NCI-H2227 treated with DMSO at 0.1 percent for 48 hours (cell line): ENCODE measurements around the gene NIPA2.

Experiments used
- DNase-seq: peaks from one replicate; lab custom pipeline; 2025; lab: John Stamatoyannopoulos, UW

NIPA2 gene

GRCh38 chr15:22839046-22839695 is 705 bp downstream of the NIPA2 start:
- DNase-seq, result peak; percentile 2

- no peak for DNase-seq
Measured at GRCh38 chr15:22844421-22845288, 6.2 kb downstream of the NIPA2 start.

DNA sequence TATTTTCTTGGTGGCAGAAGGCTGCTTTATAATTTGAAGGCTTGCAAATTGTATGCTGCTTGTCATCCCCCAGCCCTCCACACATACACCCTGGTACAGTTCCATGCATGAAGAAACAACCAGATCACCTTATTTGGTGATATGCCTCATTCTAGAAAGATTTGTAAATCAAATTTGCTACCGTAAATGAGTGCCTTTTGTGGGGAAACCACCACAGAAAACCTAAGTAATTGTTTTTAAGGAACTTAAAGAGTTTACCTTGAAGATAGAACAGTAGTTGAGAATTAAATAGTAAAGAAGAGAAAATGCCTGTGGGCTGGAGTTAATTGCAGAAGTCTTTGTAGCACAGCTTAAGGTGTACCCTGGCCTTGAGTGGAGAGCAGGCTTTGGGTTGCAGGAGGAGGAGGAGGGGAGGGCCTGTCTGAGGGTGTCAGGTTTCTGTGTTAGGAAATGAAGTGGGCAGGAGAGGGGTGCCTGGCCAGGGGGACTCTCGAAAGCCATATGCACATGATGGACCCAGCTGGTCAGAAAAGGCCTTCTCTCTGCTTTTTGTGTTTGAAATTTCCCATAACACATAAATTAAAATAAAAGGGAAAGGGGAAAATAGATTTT is 6.9 kb downstream of the NIPA2 start:
- no peak for DNase-seq

GRCh38 chr15:22846073-22846472 is 7.6 kb downstream of the NIPA2 start:
- DNase-seq, result no peak

DNA sequence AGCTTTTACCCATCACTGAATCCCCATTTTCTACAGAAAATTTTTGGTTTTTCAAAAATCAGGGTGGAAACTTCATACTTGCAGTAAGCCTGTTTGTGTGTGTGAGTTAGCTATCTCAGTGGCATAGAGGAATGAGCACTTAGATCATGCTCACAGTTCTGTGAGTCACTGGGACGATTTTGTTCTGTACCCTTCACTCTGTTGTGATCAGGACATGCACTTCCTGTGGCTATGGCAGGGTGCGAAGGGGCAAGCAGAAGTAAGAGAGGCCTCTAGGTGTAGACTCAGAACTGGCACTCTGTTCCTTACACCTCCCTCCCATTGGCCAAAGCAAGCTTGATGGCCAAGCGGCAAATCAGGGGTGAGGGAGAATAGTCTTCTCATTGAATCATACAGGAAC is 11.6 kb downstream of the NIPA2 start:
- no peak for DNase-seq

DNA sequence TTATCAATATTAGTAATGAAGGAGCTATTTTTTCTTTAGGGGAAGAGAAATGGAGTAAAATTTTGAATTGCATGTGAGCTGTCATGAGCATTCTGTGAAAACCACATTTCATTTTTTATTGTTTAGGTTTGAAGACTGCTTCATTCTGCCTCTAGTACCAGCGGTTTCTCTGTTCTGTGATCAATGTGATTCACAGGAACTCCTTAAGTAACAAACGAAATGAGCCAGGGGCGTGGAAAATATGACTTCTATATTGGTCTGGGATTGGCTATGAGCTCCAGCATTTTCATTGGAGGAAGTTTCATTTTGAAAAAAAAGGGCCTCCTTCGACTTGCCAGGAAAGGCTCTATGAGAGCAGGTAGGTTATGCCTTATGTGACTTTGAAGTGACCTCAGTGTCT is 13.0 kb downstream of the NIPA2 start:
- no peak for DNase-seq

DNA sequence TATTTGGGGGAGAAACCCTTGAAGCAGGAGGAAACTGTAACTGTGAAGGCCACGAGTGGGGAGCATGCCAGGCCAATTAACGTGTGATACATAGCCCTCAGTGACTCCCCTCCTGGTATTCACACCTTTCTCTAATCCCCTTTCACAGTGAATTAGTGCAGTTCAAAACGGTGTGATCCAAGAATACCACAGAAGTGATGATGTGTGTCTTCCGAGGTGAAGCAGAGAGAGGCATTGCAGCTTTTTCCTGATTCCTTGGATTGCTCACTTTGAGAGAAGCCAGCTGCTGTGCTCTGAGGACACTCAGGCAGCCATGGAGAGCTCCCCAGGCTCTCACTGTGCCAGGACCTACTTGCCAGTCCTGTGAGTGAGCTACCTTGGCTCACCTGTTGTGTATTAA is 17.3 kb downstream of the NIPA2 start:
- DNase-seq, result no peak

DNA sequence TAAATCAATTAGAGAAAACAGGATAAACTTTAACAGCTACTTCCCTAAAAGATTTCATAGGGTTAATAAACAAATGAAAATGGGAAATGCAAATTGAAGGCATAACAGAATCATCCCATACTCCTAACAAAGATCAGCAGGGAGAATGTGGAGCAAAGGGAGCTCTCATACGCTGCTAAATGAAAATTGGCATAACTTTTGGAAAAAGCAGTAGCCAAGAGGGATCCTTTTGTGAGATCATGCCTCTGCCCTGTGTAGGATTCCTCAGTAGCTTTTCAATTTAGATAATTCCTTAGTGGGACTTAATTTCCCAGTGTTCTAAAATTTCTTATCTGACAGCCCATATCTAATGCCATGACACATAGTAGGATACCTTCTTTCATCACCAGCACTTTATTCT is 18.2 kb downstream of the NIPA2 start:
- no peak for DNase-seq

DNA sequence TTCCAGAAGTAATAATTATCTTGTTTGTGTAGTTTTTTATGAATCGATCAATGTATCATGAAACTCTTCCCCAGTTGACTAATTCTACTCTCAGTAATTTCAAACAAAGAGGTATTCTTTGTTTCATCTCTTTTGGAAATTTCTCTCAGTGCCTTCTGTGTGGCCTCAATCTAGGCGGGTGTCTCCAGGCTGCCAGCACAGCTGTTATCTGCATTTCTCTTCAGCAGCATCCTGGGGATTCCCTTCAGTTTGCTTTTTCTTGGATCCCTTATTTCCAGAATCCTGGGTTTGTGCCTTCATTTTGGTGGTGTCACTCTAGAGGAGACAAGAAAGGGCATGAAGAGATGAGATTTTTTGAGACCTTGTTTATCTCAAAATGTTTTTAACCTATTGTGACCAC is 22.7 kb downstream of the NIPA2 start:
- DNase-seq, result no peak

GRCh38 chr15:22863356-22863755 is 24.9 kb downstream of the NIPA2 start:
- DNase-seq, result no peak

- DNase-seq, result no peak
Measured at GRCh38 chr15:22866079-22866478, 27.6 kb downstream of the NIPA2 start.

- no peak for DNase-seq
Measured at GRCh38 chr15:22867886-22868285, 29.4 kb downstream of the NIPA2 start.

DNA sequence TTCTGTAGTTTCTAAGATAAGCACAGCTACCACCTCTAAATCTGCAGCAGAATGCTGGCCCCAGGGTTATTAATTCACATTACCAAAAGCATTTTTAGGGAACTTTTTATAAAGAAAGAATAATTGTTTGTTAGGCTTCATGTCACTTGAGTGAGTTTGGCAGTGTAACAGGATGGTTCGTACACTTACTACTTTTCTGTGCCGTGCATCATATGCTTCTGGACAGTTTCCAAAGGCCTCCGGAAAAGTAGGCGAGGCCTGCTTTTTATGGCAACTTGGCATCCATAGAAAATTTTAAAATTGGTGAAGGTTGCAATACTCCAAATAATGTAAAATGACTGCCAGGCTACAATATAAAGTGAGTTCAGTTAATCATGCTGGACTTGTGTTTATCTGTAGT is 30.0 kb downstream of the NIPA2 start:
- DNase-seq, result no peak

- no peak for DNase-seq
Measured at GRCh38 chr15:22868928-22869327, 30.5 kb downstream of the NIPA2 start.

- no peak for DNase-seq
Measured at GRCh38 chr15:22869856-22870255, 31.4 kb downstream of the NIPA2 start.

- DNase-seq, result no peak
Measured at GRCh38 chr15:22870865-22871264, 32.4 kb downstream of the NIPA2 start.

GRCh38 chr15:22871481-22872086 is 33.1 kb downstream of the NIPA2 start:
- DNase-seq, result no peak

GRCh38 chr15:22872936-22873701 is 34.7 kb downstream of the NIPA2 start:
- no peak for DNase-seq

DNA sequence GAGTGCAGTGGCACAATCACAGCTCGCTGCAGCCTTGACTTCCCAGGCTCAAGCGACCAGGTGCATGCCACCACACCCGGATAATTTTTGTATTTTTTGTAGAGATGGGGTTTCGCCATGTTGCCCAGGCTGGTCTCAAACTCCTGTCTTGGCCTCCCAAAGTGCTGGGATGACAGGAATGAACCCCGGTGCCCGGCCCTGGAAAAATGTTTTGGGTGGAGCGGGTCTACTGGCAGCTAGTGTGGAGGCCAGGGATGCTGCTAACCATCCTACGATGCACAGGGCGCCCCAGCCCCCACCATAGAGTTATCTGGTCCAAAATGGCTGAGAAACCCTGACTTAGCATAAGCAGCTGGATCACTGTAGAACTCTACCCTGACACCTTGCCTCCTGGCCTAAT is 35.4 kb downstream of the NIPA2 start:
- DNase-seq, result no peak

GRCh38 chr15:22874256-22874655 is 35.8 kb downstream of the NIPA2 start:
- DNase-seq, result no peak

GRCh38 chr15:22874966-22875365 is 36.5 kb downstream of the NIPA2 start:
- no peak for DNase-seq

DNA sequence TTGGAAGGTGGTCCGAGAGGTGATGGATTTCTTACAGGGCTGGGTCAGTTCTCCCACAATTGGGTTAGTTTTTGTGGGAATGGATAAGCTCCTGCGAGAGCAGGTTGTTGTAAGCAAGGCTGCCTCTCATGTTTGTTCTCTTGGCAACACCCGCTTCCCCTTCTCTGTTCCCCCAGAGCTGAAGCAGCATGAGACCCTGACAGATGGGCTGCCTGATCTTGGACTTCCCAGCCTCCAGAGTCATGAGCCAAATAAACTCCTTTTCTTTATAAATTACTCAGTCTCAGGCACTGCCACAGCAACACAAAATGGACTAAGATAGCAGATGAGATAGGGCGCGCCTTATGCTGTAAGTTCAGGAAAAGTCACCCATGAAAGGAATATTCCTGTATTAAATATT is 38.7 kb downstream of the NIPA2 start:
- DNase-seq, result no peak
